Measurements from ENCODE around the gene PTGIR.

Gene PTGIR

GRCh38 chr19:46598372-46598917 lies 26.4 kb downstream of the PTGIR start:
- FAIRE-seq = no peak

- no peak for FAIRE-seq
Observed at GRCh38 chr19:46596008-46596407, 28.9 kb downstream of the PTGIR start.

- FAIRE-seq = no peak
Observed at GRCh38 chr19:46591870-46592269, 33.0 kb downstream of the PTGIR start.

GRCh38 chr19:46591254-46591653 lies 33.6 kb downstream of the PTGIR start:
- no peak for FAIRE-seq

GRCh38 chr19:46587861-46588260 lies 37.0 kb downstream of the PTGIR start:
- FAIRE-seq = no peak

- FAIRE-seq = no peak
Observed at GRCh38 chr19:46586294-46586693, 38.6 kb downstream of the PTGIR start.

GRCh38 chr19:46585539-46585938 lies 39.4 kb downstream of the PTGIR start:
- no peak for FAIRE-seq

- FAIRE-seq = no peak
Observed at GRCh38 chr19:46580247-46580646, 44.6 kb downstream of the PTGIR start.

- FAIRE-seq = no peak
Observed at GRCh38 chr19:46579361-46579879, 45.5 kb downstream of the PTGIR start.

DNA sequence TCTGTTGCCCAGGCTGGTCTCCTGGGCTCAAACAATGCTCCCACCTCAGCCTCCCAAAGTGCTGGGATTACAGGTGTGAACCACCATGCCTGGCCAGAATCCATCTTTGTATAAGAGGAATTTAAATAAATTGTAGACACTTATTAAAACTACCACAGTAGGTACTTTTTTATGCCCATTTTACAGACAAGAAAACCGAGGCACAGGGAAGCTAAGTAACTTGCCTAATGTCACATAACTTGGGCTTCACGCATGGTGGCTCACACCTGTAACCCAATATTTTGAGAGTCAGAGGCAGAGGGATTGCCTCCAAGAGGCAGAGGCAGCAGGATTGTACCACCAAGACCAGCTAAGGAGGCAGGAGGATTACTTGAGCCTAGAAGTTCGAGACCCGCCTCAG lies 46.4 kb downstream of the PTGIR start:
- no peak for FAIRE-seq

DNA sequence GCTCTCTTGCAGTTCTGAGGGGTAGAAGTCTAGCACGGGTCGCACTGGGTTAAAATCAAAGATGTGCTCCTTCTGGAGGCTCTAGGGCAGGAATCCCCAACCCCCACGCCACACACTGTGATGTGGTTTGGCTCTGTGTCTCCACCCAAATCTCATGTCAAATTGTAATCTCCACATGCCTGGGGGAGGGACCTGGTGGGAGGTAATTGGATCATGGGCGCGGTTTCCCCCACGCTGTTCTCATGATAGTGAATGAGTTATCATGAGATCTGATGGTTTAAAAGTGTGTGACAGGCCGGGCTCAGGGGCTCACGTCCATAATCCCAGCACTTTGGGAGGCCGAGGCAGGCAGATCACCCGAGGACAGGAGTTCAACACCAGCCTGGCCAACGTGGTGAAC lies 50.4 kb downstream of the PTGIR start:
- no peak for FAIRE-seq

DNA sequence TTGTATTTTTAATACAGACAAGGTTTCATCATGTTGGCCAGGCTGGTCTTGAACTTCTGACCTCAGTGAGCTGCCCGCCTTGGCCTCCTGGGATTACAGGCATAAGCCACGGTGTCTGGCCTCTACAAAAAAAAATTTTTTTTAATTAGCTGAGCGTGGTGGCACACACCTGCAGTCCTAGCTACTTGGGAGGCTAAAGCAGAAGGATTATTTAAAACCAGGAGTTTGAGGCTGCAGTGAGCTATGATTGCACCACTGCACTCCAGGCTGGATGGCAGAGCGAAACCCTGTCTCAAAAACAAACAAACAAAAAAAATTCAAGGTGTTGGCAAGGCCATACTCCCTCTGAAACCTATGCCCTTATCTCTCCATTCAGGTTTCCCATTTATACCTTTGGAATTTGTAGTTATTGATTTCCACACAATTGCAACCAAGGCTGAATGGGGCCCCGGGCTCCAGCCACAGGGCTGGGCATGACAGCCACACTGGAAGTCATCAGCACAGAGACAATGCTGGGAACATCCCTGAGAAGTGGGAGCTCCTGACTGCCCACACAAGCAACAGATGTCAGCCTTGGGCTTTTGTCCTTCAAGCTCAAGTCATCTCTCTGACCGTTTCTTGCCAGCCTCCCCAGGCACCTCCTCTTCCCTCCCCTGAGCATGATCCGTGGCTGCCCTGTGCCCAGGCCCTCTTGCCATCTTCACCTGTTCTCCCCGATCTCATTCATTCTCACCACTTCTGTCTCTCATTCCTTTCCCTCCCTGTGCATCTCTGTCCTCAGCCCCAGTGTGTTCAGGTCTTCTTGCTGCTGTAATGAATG lies 51.0 kb downstream of the PTGIR start:
- FAIRE-seq = no peak

DNA sequence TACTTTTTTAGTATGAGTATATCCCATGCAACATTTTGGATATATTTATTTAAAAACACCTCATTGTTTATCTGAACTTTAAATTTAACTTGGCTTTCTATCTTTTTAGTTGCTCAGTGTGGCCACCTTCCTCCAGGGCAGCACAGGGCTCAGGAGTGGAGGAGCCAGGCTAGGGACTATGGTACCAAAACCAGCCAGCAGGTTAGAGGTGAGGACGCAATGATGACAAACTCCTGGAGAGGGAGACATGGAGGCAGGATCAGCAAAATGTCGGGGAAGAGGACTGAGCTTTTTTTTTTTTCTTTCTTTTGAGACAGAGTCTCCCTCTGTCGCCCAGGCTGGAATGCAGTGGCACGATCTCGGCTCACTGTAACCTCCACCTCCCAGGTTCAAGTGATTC lies 53.4 kb downstream of the PTGIR start:
- no peak for FAIRE-seq

All from A204.1 (cell line).